NCI-H524 (cell line): ENCODE results near the gene ITGBL1.

Experiments used
- DNase-seq, 2 experiments: peaks; one replicate each; lab custom pipeline; 2025; lab: John Stamatoyannopoulos, UW

Gene ITGBL1

GRCh38 chr13:101451641-101452040, 834 bp upstream of the ITGBL1 start:
- no peak for DNase-seq

- peak in 1 of 2 experiments; percentile 20 for DNase-seq
Observed at GRCh38 chr13:101453784-101454201, 1.3 kb downstream of the ITGBL1 start.

GRCh38 chr13:101454767-101455166, 2.3 kb downstream of the ITGBL1 start:
- DNase-seq = no peak

- no peak for DNase-seq
Observed at GRCh38 chr13:101455863-101456262, 3.4 kb downstream of the ITGBL1 start.

GRCh38 chr13:101457176-101457575, 4.7 kb downstream of the ITGBL1 start:
- DNase-seq = no peak

- no peak for DNase-seq
Observed at GRCh38 chr13:101465877-101466276, 13.4 kb downstream of the ITGBL1 start.

GRCh38 chr13:101467415-101467814, 14.9 kb downstream of the ITGBL1 start:
- no peak for DNase-seq

GRCh38 chr13:101473458-101473857, 21.0 kb downstream of the ITGBL1 start:
- no peak for DNase-seq

- DNase-seq = peak; percentile 14 to 63
Observed at GRCh38 chr13:101474419-101474957, 22.0 kb downstream of the ITGBL1 start.

- no peak for DNase-seq
Observed at GRCh38 chr13:101475536-101475935, 23.1 kb downstream of the ITGBL1 start.

GRCh38 chr13:101481421-101481820, 28.9 kb downstream of the ITGBL1 start:
- DNase-seq = no peak

- no peak for DNase-seq
Observed at GRCh38 chr13:101486708-101487437, 34.4 kb downstream of the ITGBL1 start.

- no peak for DNase-seq
Observed at GRCh38 chr13:101487438-101487830, 35.0 kb downstream of the ITGBL1 start.

- no peak for DNase-seq
Observed at GRCh38 chr13:101488734-101489133, 36.3 kb downstream of the ITGBL1 start.

- no peak for DNase-seq
Observed at GRCh38 chr13:101489643-101490405, 37.3 kb downstream of the ITGBL1 start.

- peak in 1 of 2 experiments; percentile 9 for DNase-seq
Observed at GRCh38 chr13:101490406-101491015, 38.0 kb downstream of the ITGBL1 start.

- no peak for DNase-seq
Observed at GRCh38 chr13:101492251-101492910, 39.9 kb downstream of the ITGBL1 start.

GRCh38 chr13:101493541-101493940, 41.1 kb downstream of the ITGBL1 start:
- peak; percentile 20 to 80 for DNase-seq

- DNase-seq = no peak
Observed at GRCh38 chr13:101499406-101499805, 46.9 kb downstream of the ITGBL1 start.

GRCh38 chr13:101502618-101503017, 50.1 kb downstream of the ITGBL1 start:
- DNase-seq = no peak

- DNase-seq = no peak
Observed at GRCh38 chr13:101511161-101511560, 58.7 kb downstream of the ITGBL1 start.

GRCh38 chr13:101511766-101512165, 59.3 kb downstream of the ITGBL1 start:
- no peak for DNase-seq
